Stimulated activated CD8-positive, alpha-beta memory T cell treated with anti-CD3 and anti-CD28 coated beads, Interleukin-4, amount 100 ng/mL, for 48 hours (primary cell): Measurements from ENCODE around the gene GAA.
A peak's percentile ranks its signal among the peaks of the same experiment; 100 is the strongest.

Source experiments
- DNase-seq: peaks from one replicate; pipeline ENCODE4 v3.0.0-alpha.2; 2020

GAA gene

DNA sequence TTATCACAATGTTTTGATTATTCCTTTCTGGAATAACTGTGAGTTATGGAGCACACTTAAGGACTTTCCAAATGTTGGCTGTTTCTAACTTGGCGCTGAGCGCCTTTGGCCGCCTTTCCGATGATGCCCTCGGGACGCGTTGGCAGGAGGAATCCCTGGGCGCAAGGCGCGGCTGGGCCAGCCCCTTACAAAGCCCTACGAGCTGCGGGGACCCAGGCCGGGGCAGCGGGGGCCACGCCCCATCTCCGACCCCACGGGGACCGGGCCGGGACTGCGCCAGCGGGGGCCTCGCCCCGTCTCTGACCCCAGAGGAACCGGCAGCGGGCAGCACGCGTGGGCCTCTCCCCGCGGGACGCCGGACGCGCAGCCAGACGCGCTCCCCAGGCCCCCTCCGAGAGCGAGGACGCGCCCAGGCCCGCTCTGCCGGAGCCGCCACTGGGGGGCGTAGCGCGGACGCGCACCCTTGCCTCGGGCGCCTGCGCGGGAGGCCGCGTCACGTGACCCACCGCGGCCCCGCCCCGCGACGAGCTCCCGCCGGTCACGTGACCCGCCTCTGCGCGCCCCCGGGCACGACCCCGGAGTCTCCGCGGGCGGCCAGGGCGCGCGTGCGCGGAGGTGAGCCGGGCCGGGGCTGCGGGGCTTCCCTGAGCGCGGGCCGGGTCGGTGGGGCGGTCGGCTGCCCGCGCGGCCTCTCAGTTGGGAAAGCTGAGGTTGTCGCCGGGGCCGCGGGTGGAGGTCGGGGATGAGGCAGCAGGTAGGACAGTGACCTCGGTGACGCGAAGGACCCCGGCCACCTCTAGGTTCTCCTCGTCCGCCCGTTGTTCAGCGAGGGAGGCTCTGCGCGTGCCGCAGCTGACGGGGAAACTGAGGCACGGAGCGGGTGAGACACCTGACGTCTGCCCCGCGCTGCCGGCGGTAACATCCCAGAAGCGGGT lies at the start of gene GAA:
GAA (plus strand) TSS at position 571 of the 935 bp plus-strand sequence. CDS start 3,006 bp downstream, outside the sequence.
- DNase-seq = peak; percentile 92

DNA sequence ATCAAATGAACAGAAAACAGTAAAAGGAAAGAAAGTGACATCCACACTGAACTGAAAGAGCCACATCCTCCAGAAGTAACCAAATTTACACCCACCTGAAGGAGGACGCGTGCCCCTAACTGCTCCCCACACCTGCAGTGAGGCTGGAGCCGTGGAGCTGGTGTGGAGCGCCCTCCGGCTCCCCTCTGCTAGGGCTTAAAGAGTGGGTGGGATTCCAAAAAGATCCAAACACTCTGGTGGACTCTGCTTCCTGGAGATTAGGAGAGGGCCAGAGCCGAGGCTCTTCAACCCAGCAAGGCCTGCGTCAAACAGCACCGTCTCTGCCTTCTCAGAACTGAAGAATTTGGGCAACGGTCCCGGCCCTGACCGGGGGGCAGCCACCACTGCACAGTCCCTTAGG lies 49.7 kb upstream of the GAA start:
- DNase-seq = no peak

DNA sequence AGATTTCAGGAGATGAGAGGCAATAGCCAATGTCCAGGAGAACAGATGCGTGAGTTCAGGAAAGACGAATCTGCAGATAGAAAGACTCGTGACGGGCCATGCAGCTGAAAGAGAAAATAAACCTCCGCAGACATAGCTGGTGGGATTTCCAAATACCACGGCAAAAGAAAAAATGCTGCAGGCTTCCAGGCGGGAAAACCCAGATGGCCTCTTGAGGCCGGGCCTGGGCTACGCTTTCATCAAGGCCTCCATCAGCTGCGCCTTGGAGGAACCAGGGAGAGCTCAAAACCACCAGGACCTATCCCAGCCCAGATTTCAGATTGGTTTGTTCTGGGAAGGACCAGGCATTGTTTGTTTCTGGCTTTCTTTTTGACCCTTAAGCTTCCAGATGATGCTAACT lies 48.3 kb upstream of the GAA start:
- DNase-seq = no peak

DNA sequence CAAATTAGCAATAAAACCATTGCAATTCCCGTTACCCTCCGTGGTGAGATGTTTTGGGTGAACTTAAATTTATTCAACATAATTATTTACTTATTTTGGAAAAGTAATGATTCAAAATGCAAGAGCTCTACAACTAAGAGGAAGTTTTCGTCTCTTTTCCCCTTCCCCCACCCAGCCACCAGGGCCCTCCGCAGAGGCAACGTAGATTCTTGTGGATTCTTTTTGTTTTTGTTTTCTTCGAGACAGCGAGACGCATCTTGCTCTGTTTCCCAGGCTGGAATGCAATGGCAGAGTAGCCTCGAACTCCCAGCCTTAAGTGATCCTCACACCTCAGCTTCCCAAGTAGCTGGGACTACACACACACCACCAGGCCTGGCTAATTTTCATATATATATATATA lies 45.8 kb upstream of the GAA start:
- DNase-seq = no peak

DNA sequence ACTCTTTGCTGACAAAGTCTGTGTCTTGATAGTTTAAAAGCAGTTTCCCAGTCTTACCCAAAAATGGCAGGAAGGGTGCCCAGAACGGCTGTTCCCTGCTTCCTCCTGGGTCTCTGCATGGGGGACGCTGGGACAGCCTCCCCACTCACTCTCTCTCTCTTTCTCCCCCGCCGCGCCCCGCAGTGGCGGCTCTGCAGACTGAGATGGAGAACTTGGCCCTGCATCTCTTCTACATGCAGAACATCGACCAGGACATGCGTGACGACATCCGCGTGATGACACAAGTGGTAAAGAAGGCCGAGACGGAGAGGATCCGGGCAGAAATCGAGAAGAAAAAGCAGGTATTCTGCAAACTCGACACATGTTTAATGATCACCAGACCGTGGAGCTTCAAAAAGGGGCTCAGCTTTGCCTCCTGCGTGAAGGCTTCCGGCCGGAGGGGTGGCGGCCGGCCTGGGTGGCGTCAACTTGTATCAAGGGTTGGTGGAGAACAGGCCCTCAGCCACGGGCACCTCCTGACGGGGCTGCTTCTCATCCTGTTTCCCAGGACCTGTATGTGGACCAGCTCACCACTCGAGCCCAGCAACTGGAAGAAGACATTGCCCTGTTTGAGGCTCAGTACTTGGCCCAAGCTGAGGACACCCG lies 42.9 kb upstream of the GAA start:
- DNase-seq = no peak

DNA sequence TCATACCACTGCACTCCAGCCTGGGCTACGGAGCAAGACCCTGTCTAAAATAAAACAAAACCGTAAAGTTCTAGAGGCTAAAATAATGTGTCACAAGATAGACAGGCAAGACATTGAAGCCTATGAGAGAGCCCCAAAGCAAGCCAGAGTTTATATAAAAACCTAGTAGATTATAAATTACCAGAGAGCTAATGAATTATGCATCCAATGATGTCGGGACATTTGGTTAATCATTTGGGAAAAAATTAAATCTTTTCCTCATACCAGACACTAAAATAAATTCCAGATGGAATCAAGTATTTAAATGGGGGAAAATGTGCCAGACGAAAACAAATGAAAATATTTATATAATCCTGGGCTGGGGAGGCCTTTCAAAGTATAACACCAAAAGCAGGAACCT lies 40.7 kb upstream of the GAA start:
- DNase-seq = no peak

DNA sequence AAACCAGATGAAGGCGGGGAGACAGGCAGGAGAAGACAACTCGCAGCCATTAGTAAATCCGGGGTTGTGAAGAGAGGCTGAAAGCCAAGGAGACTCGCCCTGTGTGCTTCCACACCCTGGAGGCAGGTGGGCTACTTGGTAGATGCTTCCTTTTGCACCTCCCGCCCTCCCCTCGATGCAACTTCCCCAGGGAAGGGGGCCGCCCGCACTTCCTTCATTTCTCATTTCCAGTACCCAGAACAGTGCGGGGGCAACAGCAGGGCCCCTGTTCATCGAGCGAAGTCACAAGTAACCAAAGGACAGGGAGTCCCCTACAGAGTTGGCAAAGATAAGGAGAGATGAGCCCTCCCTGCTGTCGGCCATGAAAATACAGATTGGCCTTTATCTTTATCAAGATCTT lies 40.0 kb upstream of the GAA start:
- DNase-seq = no peak

DNA sequence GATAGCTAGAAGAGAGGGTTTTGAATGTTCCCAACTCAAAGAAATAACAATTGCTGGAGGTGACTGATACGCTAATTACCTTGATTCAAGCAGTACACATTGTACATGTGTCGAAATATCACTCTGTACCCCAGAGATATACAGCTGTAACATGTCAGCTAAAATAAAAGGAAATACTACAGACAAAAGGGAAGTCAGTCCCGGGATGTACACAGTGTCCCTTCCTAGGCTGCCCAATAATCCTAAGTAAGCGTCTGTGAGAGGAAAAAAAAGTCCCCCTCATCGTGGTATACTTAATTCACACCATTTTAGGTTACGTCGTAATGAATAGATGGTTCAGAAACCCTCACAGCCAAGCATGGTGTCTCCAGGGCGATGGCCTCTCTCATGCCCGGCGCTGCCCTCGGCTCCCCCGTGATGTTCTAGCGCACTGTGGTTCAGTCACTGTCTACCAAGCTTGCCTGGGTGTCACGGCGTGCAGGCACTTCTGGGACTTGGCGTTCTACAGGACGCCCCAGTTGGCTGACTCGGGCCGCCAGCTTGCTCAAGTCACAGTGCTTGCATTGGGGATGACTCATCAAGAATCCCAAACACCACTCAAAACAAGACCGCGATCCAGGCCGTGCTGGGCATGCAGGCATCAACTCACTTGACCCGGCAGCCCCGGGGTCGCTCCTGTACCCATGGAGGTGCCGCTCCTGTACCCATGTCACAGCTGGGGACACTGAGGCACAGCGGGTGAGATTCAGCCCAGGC lies 37.4 kb upstream of the GAA start:
- DNase-seq = no peak

DNA sequence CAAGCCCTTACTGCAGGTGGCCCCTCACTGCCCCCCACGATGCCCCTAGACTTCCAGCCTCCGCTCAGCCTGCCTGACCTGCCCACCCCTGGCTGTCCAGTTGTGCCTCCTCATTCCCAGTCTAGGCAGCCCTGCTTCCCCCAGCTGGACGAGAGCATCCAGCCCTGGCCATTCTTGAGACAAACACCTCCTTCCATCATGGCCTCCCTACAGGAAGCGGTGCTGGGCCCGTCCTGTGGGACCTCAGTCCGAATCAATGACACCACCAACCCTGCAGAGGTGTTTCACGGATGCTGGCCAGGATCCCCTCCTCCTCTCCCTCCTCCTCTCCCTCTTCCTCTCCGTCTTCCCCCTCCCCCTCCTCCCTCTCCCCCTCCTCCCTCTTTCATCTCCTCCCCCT lies 36.7 kb upstream of the GAA start:
- DNase-seq = no peak

DNA sequence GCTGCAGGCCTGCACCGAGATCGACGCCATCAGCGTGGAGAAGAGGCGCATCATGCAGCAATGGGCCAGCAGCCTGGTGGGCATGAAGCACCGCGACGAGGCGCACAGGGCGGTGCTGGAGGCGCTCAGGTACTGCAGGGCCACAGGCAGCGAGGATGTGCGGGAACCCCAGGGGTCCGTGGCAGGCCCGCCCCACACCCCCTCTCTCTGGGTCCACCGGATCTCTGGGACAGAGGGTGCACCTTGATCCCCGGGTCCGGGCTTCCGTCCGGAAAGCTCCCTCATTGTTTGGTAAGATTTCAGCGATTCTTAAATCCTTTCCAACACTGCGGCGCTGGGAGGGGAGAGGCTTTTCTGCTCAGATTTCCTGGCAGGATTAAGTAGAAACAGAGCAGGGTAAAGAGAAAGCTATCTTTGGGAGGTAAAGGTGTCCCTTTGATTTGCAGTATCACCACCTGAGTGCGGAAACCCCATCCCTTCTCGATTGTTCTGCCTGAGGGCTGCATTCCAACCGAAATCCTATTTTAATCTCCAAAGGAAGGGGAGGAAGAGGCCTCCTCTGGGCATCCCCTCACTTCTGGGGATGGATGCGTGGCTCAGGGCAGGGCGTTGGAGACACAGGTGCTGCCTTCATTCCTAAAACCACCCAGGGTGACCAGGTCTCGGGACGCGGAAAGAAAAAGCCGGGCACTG lies 35.8 kb upstream of the GAA start:
- no peak for DNase-seq

DNA sequence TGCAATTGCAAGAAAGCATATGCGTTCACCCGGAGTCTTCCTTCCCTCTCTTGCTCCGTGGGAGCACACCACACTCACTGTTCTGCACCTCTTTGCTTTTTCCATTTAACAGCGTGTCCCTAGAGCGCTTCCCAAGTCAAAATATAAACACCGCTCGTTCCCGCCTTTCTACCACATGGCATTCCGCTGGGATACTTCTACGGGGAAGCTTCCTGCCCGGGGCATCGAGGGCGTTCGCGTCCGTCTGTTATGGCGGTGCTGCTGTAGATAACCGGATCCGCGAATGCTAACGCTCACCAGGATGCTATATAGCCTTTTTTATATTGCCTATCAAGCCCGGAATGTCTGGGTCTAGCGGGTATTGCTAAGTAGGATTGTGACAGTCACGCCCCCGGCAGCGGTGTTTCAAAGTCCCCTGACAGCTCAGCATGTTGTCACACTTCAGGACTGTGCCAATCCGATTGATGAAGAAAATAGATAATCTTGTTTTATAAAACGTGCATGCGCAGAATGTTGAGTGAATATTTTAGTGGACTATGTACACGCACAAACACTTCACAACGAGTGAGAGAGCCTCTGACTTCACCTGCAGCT lies 33.9 kb upstream of the GAA start:
- DNase-seq = no peak

DNA sequence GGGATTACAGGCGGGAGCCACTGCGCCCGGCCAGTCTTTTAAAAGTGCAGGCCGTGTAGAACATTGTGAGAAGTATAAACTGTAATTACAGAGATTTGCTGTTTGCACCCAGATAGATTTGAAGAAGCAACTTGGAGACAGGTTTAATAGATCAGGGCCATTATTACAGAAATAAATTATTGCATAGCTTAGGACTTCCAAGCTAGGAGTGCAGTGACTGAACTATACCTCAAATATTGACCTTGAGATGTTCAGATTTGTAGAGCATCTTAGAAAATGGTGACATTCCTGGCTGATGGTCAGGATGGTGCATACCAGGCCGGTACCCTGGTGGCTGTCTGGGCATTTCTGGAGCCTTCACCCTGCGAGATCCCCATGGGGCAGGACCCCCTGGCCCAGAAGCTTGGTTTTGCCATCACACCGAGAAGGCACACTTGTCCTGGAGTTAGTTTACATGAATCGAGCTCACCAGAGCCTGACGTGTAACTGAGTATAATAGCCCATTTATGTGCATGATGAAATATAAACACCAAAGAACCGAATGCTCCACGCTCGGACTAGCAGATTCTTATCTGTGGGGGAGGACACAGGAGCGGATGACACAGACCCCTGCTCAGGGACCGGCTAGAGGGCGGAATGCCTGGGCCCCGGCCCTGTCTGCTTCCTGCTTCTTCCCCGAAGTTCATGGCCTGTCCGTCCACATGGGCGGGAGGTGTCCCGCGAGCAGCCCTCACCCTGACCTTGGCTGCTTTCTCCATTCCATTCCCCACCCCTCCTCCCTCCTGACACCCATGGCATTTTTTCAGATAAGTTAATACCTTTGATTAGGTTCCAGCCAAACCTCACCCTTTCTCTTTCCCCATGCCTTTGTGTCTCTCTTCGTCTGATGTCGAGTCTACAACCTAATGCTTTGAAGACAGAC lies 32.8 kb upstream of the GAA start:
- no peak for DNase-seq

DNA sequence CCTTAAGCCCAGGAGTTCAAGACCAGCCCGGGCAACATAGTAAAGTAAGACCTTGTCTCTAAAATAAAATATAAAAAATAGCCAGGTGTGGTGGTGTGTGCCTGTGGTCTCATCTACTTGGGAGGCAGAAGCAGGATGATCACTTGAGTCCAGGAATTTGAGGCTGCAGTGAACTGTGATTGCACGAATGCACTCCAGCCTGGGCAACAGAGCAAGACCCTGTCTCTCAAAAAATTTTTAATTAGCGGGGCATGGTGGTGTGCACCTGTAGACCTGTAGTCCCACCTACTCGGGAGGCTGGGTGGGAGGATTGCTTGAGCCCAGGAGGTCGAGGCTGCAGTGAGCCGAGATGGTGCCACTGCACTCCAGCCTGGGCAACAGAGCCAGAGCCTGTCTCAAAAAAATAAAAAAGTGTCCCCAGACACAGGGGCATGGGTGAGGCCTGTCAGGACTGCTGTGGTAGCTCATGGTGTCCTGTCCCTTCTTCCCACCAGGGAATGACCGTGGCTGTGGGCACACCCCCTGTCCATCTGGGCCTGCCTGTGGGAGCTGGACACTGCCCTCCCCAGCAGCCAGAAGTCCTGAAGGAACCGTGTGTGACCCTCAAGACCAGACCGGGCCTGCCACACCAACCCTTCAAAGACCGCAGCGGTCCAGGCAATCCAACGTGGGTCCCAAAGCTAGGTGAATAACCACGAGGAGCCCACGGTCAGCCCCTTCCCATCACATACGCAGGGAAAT lies 30.8 kb upstream of the GAA start:
- no peak for DNase-seq

DNA sequence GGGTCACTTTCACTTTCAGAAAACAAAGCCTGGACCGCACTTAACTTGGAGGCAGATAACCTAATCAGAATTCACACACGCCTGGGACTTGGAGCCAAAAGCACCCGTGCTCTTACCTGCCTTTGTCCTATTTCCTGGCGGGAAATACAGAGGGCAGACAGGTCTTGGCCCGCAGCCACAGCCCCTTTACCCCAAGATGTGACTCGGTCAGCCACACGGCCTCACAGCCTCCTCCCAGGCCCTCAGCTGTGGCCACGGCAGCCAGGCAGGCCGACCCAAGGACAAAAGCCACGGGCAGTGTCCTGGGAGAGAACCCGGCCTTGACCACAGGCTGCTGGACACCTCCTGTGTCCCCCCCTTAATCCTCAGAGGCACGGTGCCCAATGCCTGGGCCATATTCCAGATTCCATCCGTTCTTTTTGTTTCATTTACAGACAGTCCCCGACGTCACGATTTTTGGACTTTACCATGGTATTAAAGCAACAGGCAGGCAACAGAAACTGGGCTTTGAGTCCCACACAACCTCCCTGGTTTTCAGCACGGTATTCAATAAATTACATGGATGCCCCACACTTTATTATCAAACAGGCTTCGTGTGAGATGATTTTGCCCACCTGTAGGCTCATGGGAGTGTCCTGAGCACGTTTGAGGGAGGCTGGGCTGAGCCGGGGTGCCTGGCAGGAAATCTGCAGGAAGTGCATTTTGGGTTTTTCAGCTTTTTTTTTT lies 30.1 kb upstream of the GAA start:
- no peak for DNase-seq

DNA sequence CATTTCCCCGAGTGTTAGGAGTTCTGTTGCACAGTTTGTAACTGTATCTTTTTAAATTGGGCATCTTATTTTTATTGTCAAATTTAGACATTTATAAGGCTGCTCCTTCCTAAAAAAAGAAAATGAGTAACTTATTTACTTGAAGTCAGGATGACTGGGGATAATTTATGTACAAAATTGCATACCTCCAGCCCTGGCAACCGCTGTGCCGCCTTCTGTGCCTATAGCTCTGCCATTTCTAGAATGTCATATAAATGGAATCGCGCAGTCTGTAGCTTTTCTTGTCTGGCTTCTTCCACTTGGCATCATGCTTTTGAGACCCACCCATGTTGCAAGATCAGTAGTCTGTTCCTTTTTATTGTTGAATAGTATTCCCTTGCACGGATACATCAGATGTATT lies 29.0 kb upstream of the GAA start:
- DNase-seq = no peak

DNA sequence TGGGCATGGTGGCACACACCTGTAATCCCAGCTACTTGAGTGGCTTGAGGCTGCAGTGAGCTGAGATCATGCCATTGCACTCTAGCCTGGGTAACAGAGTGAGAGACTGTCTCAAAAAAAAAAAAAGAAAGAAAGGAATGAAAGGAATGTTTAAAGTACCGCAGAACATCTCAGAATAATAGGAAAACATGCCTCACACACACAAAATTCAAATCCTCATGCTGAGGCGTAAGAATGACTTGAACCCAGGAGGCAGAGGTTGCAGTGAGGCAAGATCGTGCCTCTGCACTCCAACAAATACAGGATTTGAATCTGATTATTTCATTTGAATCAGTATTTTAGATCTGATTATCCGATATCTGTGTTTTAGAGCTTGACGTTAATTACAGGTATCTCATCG lies 21.3 kb upstream of the GAA start:
- DNase-seq = no peak

DNA sequence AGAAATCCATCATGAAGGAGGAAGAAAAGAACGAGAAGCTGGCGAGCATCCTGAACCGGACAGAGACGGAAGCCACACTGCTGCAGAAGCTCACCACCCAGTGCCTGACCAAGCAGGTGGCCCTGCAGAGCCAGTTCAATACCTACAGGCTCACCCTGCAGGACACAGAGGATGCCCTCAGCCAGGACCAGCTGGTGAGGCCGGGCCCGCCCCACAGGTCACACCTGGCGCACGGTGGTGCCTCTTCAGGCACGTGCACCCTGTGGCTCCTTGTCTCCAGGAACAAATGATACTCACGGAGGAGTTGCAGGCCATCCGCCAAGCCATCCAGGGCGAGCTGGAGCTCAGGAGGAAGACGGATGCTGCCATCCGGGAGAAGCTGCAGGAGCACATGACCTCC lies 19.8 kb upstream of the GAA start:
- DNase-seq = no peak

DNA sequence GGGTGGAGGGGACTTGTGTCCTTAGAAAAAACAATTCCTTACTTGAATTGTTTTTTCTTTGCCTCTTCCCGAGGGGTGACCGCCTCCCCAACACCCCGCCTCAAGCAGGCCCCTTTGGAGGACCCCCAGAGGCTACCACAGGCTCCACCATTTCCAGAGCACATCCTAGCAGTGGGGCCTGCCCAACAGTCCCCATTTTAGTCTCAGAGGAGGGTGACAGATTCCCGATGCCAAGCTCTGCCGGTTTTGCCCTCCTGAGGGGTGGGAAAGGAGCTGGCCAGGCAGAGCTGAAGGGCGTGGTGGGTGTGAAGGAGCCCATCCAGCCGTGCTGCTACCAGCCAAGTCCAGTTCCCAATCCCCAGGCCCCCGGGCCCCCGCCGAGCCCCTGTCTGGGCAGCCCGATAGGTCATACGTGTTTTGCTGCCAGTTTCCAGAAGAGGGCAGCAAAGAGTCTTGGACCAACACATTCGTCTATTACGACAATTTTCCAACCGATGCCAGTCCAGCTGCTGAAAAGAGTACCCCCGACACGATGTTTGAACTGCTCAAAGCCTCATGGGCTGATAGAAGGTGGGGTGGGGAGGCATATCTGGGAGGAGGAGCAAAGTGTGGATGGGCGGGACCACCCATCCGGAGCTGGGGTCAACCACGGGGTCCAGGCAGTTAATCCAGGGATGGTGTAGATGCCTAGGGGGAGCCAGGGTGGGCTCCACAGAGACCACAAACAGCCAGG lies 18.8 kb upstream of the GAA start:
- DNase-seq = peak; percentile 70

DNA sequence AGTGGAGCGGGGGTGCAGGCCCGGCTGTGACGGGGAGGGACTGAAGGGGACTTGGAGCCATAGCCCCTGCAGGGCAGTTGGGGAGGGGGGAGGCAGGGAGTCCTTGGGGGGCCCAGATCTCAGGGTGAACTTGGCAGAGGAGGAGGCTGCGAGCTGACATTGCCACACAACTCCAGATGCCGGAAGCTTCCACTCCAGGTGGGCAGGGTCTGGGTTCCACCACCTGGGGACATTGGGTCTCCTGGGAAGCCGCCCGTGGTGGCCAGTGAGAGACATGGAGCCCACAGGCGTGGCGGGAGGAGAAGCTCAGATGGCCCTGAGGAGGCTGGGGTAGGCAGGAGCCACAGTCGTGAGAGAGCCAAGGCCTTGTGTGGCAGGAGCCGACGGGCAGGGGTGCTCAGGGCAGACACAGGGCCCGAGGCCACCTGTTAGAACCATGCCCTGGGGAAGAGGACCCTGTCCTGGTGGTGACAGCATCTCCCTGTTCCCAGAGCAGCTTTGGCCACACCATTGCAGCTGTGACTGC lies 18.2 kb upstream of the GAA start:
- no peak for DNase-seq
